Astrocyte (in vitro differentiated cells and primary cell): ENCODE measurements around the gene COL23A1. TPM values are rescaled to one million over a fixed set of nuclear protein-coding genes. Genes with fewer than 3 reads are reported as not detected.

Experiments used
- DNase-seq: peaks from one replicate; pipeline ENCODE4 v3.0.0-alpha.2; 2010; ENCODE audit warnings: low read depth
- FAIRE-seq: peaks from 2 replicates; lab custom pipeline; 2011; peaks lifted over from hg19 to GRCh38; lab: Jason Lieb, UNC
- H2AFZ ChIP-seq: 2 replicates; pipeline ENCODE4 v1.6.0; 2012; ENCODE audit warnings: low read depth, low read length, inconsistent platforms
- H3K27ac ChIP-seq: 2 replicates; pipeline ENCODE4 v1.5.1; 2011; ENCODE audit warnings: low read depth, low read length, inconsistent platforms
- H3K27me3 ChIP-seq: 2 replicates; pipeline ENCODE4 v1.6.0; 2011; ENCODE audit warnings: low read length, inconsistent platforms; ENCODE audit not compliant: insufficient read depth
- H3K36me3 ChIP-seq: 2 replicates; pipeline ENCODE4 v1.5.1; 2011; ENCODE audit warnings: low read length, inconsistent platforms; ENCODE audit not compliant: insufficient read depth
- H3K4me1 ChIP-seq: 2 replicates; pipeline ENCODE4 v1.5.1; 2011; ENCODE audit warnings: low read length, inconsistent platforms; ENCODE audit not compliant: insufficient read depth
- H3K4me2 ChIP-seq: 2 replicates; pipeline ENCODE4 v1.6.0; 2012; ENCODE audit warnings: low read length, inconsistent platforms
- H3K4me3 ChIP-seq: 2 replicates; pipeline ENCODE4 v1.5.1; 2011; ENCODE audit warnings: low read depth, mild to moderate bottlenecking, low read length, inconsistent platforms; ENCODE audit not compliant: insufficient read depth
- H3K79me2 ChIP-seq: 2 replicates; pipeline ENCODE4 v1.6.0; 2012; ENCODE audit warnings: mild to moderate bottlenecking, low read length, inconsistent platforms; ENCODE audit not compliant: insufficient read depth
- H3K9ac ChIP-seq: 2 replicates; pipeline ENCODE4 v1.6.0; 2012; ENCODE audit warnings: mild to moderate bottlenecking, low read length, inconsistent platforms
- H3K9me3 ChIP-seq: 2 replicates; pipeline ENCODE4 v1.5.1; 2012; ENCODE audit warnings: low read depth, mild to moderate bottlenecking, low read length, inconsistent platforms; ENCODE audit not compliant: insufficient read depth
- H4K20me1 ChIP-seq: 2 replicates; pipeline ENCODE4 v1.6.0; 2012; ENCODE audit warnings: low read length, inconsistent platforms; ENCODE audit not compliant: insufficient read depth
- H3K27ac Mint-ChIP-seq: one replicate; pipeline ENCODE4 v1.8.0; 2021; ENCODE audit warnings: mild to moderate bottlenecking, mixed read lengths; ENCODE audit not compliant: unreplicated experiment
- H3K27me3 Mint-ChIP-seq: one replicate; pipeline ENCODE4 v1.8.0; 2021; ENCODE audit warnings: low read depth, mixed read lengths; ENCODE audit not compliant: unreplicated experiment
- H3K36me3 Mint-ChIP-seq: one replicate; pipeline ENCODE4 v1.8.0; 2021; ENCODE audit warnings: low read depth, mixed read lengths; ENCODE audit not compliant: unreplicated experiment
- H3K4me1 Mint-ChIP-seq: one replicate; pipeline ENCODE4 v1.8.0; 2021; ENCODE audit warnings: low read depth, mixed read lengths; ENCODE audit not compliant: unreplicated experiment
- H3K4me3 Mint-ChIP-seq: one replicate; pipeline ENCODE4 v1.8.0; 2021; ENCODE audit warnings: mild to moderate bottlenecking, moderate library complexity, mixed read lengths; ENCODE audit not compliant: unreplicated experiment
- H3K9me3 Mint-ChIP-seq: one replicate; pipeline ENCODE4 v1.8.0; 2021; ENCODE audit warnings: mild to moderate bottlenecking, mixed read lengths; ENCODE audit not compliant: unreplicated experiment
- CTCF ChIP-seq: IDR thresholded peaks from 2 replicates; pipeline ENCODE4 v1.5.1; 2011; ENCODE audit warnings: low read depth, mild to moderate bottlenecking, inconsistent platforms, low read length, moderate library complexity; ENCODE audit not compliant: insufficient read depth
- EZH2 ChIP-seq: IDR thresholded peaks from 2 replicates; pipeline ENCODE4 v1.6.1; 2012; ENCODE audit warnings: mild to moderate bottlenecking, low read length, inconsistent platforms; ENCODE audit not compliant: insufficient read depth
- total RNA-seq: library from RNA; stranded (reverse); gene quantifications from 2 replicates; pipeline ENCODE4 v1.2.1, GENCODE V29; 2021

COL23A1 gene
- total RNA-seq, 1 donor from 2014 or later = 0.16 TPM

- peaks cover 24% of the 10 kb centered on the region for H3K36me3 Mint-ChIP-seq
These were observed 5.6 kb upstream of the COL23A1 start for GRCh38 chr5:178595750-178596149.

GRCh38 chr5:178595150-178595549, 5.0 kb upstream of the COL23A1 start:
- Mint-ChIP-seq H3K4me1 (no peaks in the 10 kb centered on the region), H3K27me3 (peaks cover 7% of the 10 kb centered on the region), H3K27ac (no peak overlapping the region), H3K9me3 (peaks cover 11% of the 10 kb centered on the region), H3K4me3 (no peak overlapping the region), H3K36me3 (peaks cover 24% of the 10 kb centered on the region)
- Histone ChIP-seq H4K20me1 (peaks cover 4% of the 10 kb centered on the region), H2AFZ (no peak overlapping the region), H3K9ac (no peak overlapping the region), H3K4me3 (no peak overlapping the region), H3K27me3 (peaks cover 9% of the 10 kb centered on the region), H3K4me2 (no peak overlapping the region), H3K79me2 (no peaks in the 10 kb centered on the region), H3K4me1 (no peaks in the 10 kb centered on the region), H3K9me3 (no peaks in the 10 kb centered on the region), H3K27ac (no peak overlapping the region), H3K36me3 (no peaks in the 10 kb centered on the region)
- FAIRE-seq = no peak
- no peak for DNase-seq
- TF ChIP-seq CTCF (no peak), EZH2 (no peak)

More at GRCh38 chr5:178595750-178596149, 5.6 kb upstream of the COL23A1 start:
- Mint-ChIP-seq H3K4me3 (no peak overlapping the region), H3K27ac (no peak overlapping the region), H3K9me3 (peaks cover 11% of the 10 kb centered on the region), H3K27me3 (peaks cover 7% of the 10 kb centered on the region), H3K4me1 (no peaks in the 10 kb centered on the region)
- Histone ChIP-seq H3K4me2 (no peak overlapping the region), H3K27ac (no peak overlapping the region), H3K9ac (no peak overlapping the region), H3K4me3 (no peak overlapping the region), H3K27me3 (peaks cover 6% of the 10 kb centered on the region), H2AFZ (no peak overlapping the region), H3K4me1 (no peaks in the 10 kb centered on the region), H3K36me3 (no peaks in the 10 kb centered on the region), H3K79me2 (no peaks in the 10 kb centered on the region), H4K20me1 (peaks cover 4% of the 10 kb centered on the region), H3K9me3 (no peaks in the 10 kb centered on the region)
- DNase-seq (no peak), FAIRE-seq (no peak)
- TF ChIP-seq EZH2 = no peak
- TF ChIP-seq CTCF = no peak

GRCh38 chr5:178590924-178591423, 781 bp upstream of the COL23A1 start:
- peak overlapping the region; percentile 79 for H3K4me2 ChIP-seq
- H3K4me1 Mint-ChIP-seq = no peaks in the 10 kb centered on the region
- no peak overlapping the region for H3K9ac ChIP-seq
- H3K36me3 ChIP-seq = no peaks in the 10 kb centered on the region
- no peak overlapping the region for H3K27ac Mint-ChIP-seq
- peaks cover 7% of the 10 kb centered on the region for H3K9me3 Mint-ChIP-seq
- peaks cover 4% of the 10 kb centered on the region for H4K20me1 ChIP-seq
- no peaks in the 10 kb centered on the region for H3K9me3 ChIP-seq
- H3K36me3 Mint-ChIP-seq = peaks cover 8% of the 10 kb centered on the region
- no peaks in the 10 kb centered on the region for H3K4me1 ChIP-seq
- no peak for DNase-seq
- no peak for TF ChIP-seq EZH2
- TF ChIP-seq CTCF = no peak
- H3K27me3 Mint-ChIP-seq = peaks cover 41% of the 10 kb centered on the region
- H3K27ac ChIP-seq = no peak overlapping the region
- no peaks in the 10 kb centered on the region for H3K79me2 ChIP-seq
- FAIRE-seq = no peak
- no peak overlapping the region for H3K4me3 ChIP-seq
- peaks cover 39% of the 10 kb centered on the region for H3K27me3 ChIP-seq
- H3K4me3 Mint-ChIP-seq = peak overlapping the region; percentile 77
- no peak overlapping the region for H2AFZ ChIP-seq
